Retinal pigment epithelial cell (primary cell): ENCODE measurements around the gene ELL.

Source experiments
- DNase-seq: peaks from one replicate; pipeline ENCODE4 v3.0.0-alpha.2; 2010; ENCODE audit warnings: low read depth
- H3K4me3 ChIP-seq: 2 replicates; pipeline ENCODE4 v1.5.1; 2011; ENCODE audit warnings: mild to moderate bottlenecking, low read length, control low read depth, moderate library complexity
- TF ChIP-seq, protein P1 (sequence below): conservative IDR thresholded peaks from 2 replicates; pipeline ENCODE4 v1.5.1; 2011; ENCODE audit warnings: low read depth, low read length, control low read depth, inconsistent platforms

Gene ELL

DNA sequence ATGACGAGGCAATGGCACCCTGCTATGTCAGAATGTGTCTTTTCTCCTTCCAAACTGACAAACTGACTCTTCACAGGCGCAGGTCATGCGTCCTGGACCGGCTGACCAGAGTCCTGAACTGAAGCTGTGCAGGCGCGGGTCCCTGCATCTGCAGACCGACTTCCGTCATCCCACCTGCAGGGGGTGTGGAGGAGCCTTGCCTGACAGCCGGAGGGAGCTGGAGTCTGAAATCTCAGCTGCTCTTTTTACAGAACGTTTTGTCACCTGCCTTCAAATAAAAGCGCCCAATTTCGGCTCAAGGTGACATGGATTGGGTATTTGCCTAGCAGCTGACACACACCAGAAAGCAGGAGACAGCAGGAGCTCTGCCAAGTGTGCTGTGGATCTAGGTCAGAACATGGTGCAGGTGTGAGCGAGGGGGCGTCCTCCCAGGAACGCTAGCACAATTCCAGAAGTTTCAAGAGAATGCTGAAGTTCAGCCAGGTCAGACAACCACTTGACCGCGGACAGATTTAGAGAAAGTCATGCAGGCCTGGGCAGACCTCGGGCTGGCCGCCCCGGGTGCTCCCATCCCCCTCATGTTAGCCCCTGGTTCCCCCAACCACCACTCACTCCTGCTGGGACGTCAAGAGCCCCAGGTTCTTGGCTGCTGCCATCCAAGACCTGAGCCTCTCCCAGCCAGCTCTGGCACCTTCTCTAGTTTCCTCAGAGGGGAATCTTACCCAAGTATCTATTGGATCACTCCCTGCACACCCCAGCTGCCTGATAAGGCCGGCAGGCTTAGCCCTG is 32.8 kb downstream of the ELL start:
- no peak overlapping the region for H3K4me3 ChIP-seq
- no peak for DNase-seq
- TF ChIP-seq, protein P1, sequence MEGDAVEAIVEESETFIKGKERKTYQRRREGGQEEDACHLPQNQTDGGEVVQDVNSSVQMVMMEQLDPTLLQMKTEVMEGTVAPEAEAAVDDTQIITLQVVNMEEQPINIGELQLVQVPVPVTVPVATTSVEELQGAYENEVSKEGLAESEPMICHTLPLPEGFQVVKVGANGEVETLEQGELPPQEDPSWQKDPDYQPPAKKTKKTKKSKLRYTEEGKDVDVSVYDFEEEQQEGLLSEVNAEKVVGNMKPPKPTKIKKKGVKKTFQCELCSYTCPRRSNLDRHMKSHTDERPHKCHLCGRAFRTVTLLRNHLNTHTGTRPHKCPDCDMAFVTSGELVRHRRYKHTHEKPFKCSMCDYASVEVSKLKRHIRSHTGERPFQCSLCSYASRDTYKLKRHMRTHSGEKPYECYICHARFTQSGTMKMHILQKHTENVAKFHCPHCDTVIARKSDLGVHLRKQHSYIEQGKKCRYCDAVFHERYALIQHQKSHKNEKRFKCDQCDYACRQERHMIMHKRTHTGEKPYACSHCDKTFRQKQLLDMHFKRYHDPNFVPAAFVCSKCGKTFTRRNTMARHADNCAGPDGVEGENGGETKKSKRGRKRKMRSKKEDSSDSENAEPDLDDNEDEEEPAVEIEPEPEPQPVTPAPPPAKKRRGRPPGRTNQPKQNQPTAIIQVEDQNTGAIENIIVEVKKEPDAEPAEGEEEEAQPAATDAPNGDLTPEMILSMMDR, result peak; percentile 66

GRCh38 chr19:18488403-18488723 is 33.5 kb downstream of the ELL start:
- no peak for DNase-seq
- TF ChIP-seq, protein P1, result peak; percentile 52
- no peak overlapping the region for H3K4me3 ChIP-seq

GRCh38 chr19:18487576-18488402 is 34.1 kb downstream of the ELL start:
- TF ChIP-seq, protein P1, result no peak
- no peak for DNase-seq
- H3K4me3 ChIP-seq, result no peak overlapping the region

DNA sequence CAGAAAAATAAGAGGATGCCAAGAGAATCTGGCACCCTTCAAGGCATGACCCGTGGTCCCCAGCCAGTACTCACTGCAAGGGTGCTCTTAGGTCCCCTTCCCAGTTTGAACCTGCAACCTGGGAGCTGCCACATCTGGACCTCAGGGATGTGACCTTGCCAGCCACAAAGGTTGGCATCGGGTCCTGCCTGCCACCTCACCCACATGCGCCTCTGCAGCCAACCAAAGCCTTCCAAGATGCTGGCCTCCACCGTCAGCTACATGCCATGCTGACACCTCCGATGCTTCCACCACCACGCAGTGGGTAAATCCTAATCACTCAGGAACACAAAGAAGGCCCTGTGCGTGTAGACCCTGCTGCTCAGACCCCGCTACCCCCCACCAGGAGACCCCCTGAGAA is 35.1 kb downstream of the ELL start:
- no peak overlapping the region for H3K4me3 ChIP-seq
- no peak for DNase-seq
- TF ChIP-seq, protein P1, result no peak

- DNase-seq, result no peak
- TF ChIP-seq, protein P1, result no peak
- no peak overlapping the region for H3K4me3 ChIP-seq
Observed at GRCh38 chr19:18484992-18485391, 36.9 kb downstream of the ELL start.

- H3K4me3 ChIP-seq, result no peak overlapping the region
- DNase-seq, result no peak
- TF ChIP-seq, protein P1, result no peak
Observed at GRCh38 chr19:18483119-18483890, 38.6 kb downstream of the ELL start.
